ENCODE data around the gene MPRIP. TPM values are rescaled to one million over a fixed set of nuclear protein-coding genes. Genes with fewer than 3 reads are reported as not detected.

Gene MPRIP
- total RNA-seq, 1 experiment from 2014 or later, result 132 TPM

DNA sequence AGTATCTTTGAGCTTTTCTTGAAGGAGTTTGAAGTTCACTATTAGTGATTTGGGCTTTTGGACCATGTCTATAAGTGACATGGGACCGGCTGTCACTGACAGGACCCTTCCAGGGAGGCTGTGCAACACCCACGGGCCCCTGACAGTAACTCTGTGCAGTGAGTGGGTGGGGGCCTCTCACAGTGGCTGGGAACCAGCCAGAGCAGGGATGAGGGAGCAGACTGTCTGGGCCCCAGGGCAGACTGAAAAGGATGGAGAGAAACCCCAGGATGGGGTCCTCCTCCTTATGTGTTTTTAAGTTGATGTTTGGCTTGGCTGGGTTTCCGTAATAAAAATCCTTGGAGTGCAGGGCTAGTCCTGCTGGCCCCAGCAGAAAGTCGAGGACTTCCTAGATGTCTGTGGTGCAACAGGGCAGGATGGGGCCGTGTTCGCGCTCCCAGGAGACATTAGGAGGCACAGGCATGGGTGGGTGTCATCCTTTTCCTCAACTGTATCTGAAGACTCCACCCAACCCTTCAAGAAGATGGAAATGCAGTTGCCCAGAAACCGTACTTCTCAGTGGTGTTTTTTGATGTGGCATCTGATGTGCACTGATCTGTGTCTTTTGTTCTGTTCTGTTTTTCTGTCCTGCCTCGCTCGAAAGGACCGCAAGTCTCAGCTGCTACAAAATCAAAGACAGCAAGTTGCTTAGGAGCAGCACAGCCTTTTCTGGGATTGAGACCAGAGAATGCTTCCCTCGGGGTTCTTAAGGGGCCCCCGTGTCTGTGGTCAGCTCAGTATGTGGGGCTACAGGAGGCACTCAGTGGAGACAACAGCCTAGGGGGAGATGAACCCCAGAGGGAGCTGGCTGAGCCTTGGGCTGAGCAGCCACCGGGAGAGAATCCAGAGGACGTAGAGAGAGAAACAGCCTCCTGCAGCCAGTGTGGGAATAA, 139.7 kb downstream of the MPRIP start:
- Mint-ChIP-seq H3K4me1 (peaks cover 5 to 20% of the 10 kb centered on the region in 2 experiments), H3K9me3 (no peaks in the 10 kb centered on the region), H3K4me3 (no peak overlapping the region), H3K27me3 (ENCODE audit: low read depth) (no peaks in the 10 kb centered on the region), H3K36me3 (ENCODE audit: insufficient read depth in 1 of 3, low read depth in 3 of 3) (peaks cover 21 to 56% (median 45%) of the 10 kb centered on the region in 3 experiments; a peak in 6 of 7 replicates), H3K27ac (0 out of 7 replicates have a peak overlapping the region, but pooled peaks of 1 of the 3 experiments have one; percentile 39)
- no peak overlapping the region for H3K23ac ChIP-seq (ENCODE audit: insufficient read length, low read depth, low read length)
- no peak overlapping the region for H3T11ph ChIP-seq (ENCODE audit: low read length)
- no peak overlapping the region for H2BK120ac ChIP-seq (ENCODE audit: low read depth, low read length, poor library complexity, severe bottlenecking)
- no peaks in the 10 kb centered on the region for H3K9me3 ChIP-seq (ENCODE audit: control insufficient read depth, low read depth, low read length)
- no peak overlapping the region for H3K4ac ChIP-seq (ENCODE audit: low read depth, low read length)
- no peaks in the 10 kb centered on the region for H3K79me1 ChIP-seq (ENCODE audit: insufficient read depth, low read depth, low read length, poor library complexity, severe bottlenecking)
- H4K5ac ChIP-seq (ENCODE audit: insufficient read length, low read depth, low read length), result no peak overlapping the region
- no peak overlapping the region for H2BK12ac ChIP-seq (ENCODE audit: insufficient read length, low read depth, low read length)
- no peak overlapping the region for H3K4me2 ChIP-seq (ENCODE audit: insufficient read depth, insufficient read length, low read length)
- H3K23me2 ChIP-seq (ENCODE audit: insufficient read length, low read depth, low read length, poor library complexity, severe bottlenecking), result no peaks in the 10 kb centered on the region
- no peak overlapping the region for H3K27ac ChIP-seq (ENCODE audit: insufficient read length, low read depth, low read length)
- no peaks in the 10 kb centered on the region for H3K79me2 ChIP-seq (ENCODE audit: insufficient read depth, low read length)
- TF ChIP-seq, protein P1, sequence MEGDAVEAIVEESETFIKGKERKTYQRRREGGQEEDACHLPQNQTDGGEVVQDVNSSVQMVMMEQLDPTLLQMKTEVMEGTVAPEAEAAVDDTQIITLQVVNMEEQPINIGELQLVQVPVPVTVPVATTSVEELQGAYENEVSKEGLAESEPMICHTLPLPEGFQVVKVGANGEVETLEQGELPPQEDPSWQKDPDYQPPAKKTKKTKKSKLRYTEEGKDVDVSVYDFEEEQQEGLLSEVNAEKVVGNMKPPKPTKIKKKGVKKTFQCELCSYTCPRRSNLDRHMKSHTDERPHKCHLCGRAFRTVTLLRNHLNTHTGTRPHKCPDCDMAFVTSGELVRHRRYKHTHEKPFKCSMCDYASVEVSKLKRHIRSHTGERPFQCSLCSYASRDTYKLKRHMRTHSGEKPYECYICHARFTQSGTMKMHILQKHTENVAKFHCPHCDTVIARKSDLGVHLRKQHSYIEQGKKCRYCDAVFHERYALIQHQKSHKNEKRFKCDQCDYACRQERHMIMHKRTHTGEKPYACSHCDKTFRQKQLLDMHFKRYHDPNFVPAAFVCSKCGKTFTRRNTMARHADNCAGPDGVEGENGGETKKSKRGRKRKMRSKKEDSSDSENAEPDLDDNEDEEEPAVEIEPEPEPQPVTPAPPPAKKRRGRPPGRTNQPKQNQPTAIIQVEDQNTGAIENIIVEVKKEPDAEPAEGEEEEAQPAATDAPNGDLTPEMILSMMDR (conservative IDR thresholded peaks at IDR 0.05), result no peak
- H4K91ac ChIP-seq (ENCODE audit: insufficient read length, low read depth, low read length), result no peak overlapping the region
- H3K14ac ChIP-seq (ENCODE audit: insufficient read depth, low read length), result no peak overlapping the region
- no peak overlapping the region for H2AK5ac ChIP-seq (ENCODE audit: insufficient read length, low read length)
- H2BK15ac ChIP-seq (ENCODE audit: low read depth, low read length), result no peak overlapping the region
- H3K4me1 ChIP-seq (ENCODE audit: insufficient read depth, low read length), result no peaks in the 10 kb centered on the region
- H3K27me3 ChIP-seq (ENCODE audit: insufficient read depth, low read length), result no peaks in the 10 kb centered on the region
- WGBS (ENCODE audit: extremely low coverage, insufficient read length, low lambda C conversion rate), result no CpG with 5 or more reads among the region's 15 CpGs
- H2BK5ac ChIP-seq (ENCODE audit: insufficient read length, low read length), result no peak overlapping the region
- H4K8ac ChIP-seq (replicated peaks; ENCODE audit: insufficient read length, low read depth, low read length), result no peak overlapping the region
- H4K20me1 ChIP-seq (ENCODE audit: control insufficient read depth, insufficient read depth, insufficient read length), result no peaks in the 10 kb centered on the region
- H3K18ac ChIP-seq (ENCODE audit: insufficient read length, low read depth, low read length), result no peak overlapping the region
- no peak overlapping the region for H2BK20ac ChIP-seq (ENCODE audit: low read depth, low read length, poor library complexity, severe bottlenecking)
- no peak overlapping the region for H3K56ac ChIP-seq (ENCODE audit: insufficient read length, low read depth, low read length)
- no peak for DNase-seq
- no peak overlapping the region for H2AFZ ChIP-seq (ENCODE audit: low read length)
- H3K9ac ChIP-seq (ENCODE audit: extremely low read depth, insufficient read length, low read length), result no peak overlapping the region

Data from H9 (cell line).